Cardiac septum (tissue), 1 donor: ENCODE results near the gene MARS2. TPM values are rescaled to one million over a fixed set of nuclear protein-coding genes. Genes with fewer than 3 reads are reported as not detected.
"Not testable (repeated sequence)": the region's sequence is repeated elsewhere in the genome, so short reads cannot be mapped to it uniquely, and the experiment has no call there.

Experiments used
- DNase-seq: peaks from one replicate; pipeline ENCODE4 v3.0.0-alpha.2; 2020; ENCODE audit warnings: low spot score
- intact Hi-C: fragments of 100-400 bp; cut with DNase I; formaldehyde crosslinking; loops from one replicate; pipeline ENCODE4 v1.14.0; 2022
- long read RNA-seq: library from polyadenylated mRNA; unstranded; transcript quantifications from one replicate; pipeline ENCODE4 v2.0.0, GENCODE V29; 2021
- total RNA-seq: library from RNA; stranded (reverse); fragmentation: NEBNext Ultra II Directional; extraction: Animal tissue kit (Norgen Biotek cat#: 25700); gene quantifications from one replicate; pipeline ENCODE4 v1.2.1, GENCODE V29; 2021
- donor health status: DM: no; HTN: no; CAD: no.

Gene MARS2
- total RNA-seq: 6.7 TPM
- long read RNA-seq, transcript MARS2-201 (1 exons, 3,019 nt): major isoform, 16 of 16 reads
- long read RNA-seq, partial matches to known transcripts: 0 of 16 reads
- long read RNA-seq, other reads (novel, unspliced or antisense): 0 of 16 reads

- intact Hi-C loops: loop anchor here (1.0 to 5.0 kb wide), 6 partner anchors 33 to 268 kb away; partner anchors contain the start of genes HSPD1 and SF3B1
- DNase-seq: peak; percentile 96
These were observed at the start of gene MARS2 for GRCh38 chr2:197705121-197705911. Gene MARS2 (plus strand): TSS chr2:197705369. CDS start chr2:197705406, 37 bp downstream.

GRCh38 chr2:197657562-197657961 lies 47.6 kb upstream of the MARS2 start:
- intact Hi-C loops: no loop called here
- no peak for DNase-seq

- DNase-seq: no peak
- intact Hi-C loops: no loop called here
These were observed 43.5 kb upstream of the MARS2 start for GRCh38 chr2:197661626-197662025.

- intact Hi-C loops: no loop called here
- DNase-seq: no peak
These were observed 38.9 kb upstream of the MARS2 start for GRCh38 chr2:197666277-197666676.

GRCh38 chr2:197668296-197668695 lies 36.9 kb upstream of the MARS2 start:
- DNase-seq: no peak
- intact Hi-C loops: no loop called here

GRCh38 chr2:197669077-197669476 lies 36.1 kb upstream of the MARS2 start:
- DNase-seq: no peak
- intact Hi-C loops: no loop called here

GRCh38 chr2:197672371-197672893 lies 32.7 kb upstream of the MARS2 start:
- no peak for DNase-seq
- intact Hi-C loops: loop anchor here (2.0 kb wide), 1 partner anchor 32 kb away; the partner anchor contains the start of gene MARS2

- no peak for DNase-seq
- intact Hi-C loops: loop anchor here (2.0 kb wide), 1 partner anchor 32 kb away; the partner anchor contains the start of gene MARS2
These were observed 32.1 kb upstream of the MARS2 start for GRCh38 chr2:197673106-197673505.

- intact Hi-C loops: loop anchor here (2.0 kb wide), 1 partner anchor 31 kb away; the partner anchor contains the start of gene MARS2
- no peak for DNase-seq
These were observed 31.6 kb upstream of the MARS2 start for GRCh38 chr2:197673606-197674005.

- intact Hi-C loops: no loop called here
- DNase-seq: no peak
These were observed 31.1 kb upstream of the MARS2 start for GRCh38 chr2:197674060-197674459.

GRCh38 chr2:197674591-197674990 lies 30.6 kb upstream of the MARS2 start:
- intact Hi-C loops: no loop called here
- DNase-seq: no peak

- no peak for DNase-seq
- intact Hi-C loops: no loop called here
These were observed 29.9 kb upstream of the MARS2 start, which contains the start of gene RFTN2 for GRCh38 chr2:197675246-197675645. Gene RFTN2 (minus strand): TSS chr2:197675587. CDS start chr2:197675458, 129 bp downstream.

- intact Hi-C loops: no loop called here
- DNase-seq: no peak
These were observed 29.4 kb upstream of the MARS2 start for GRCh38 chr2:197675711-197676188.

- intact Hi-C loops: no loop called here
- DNase-seq: no peak
These were observed 28.1 kb upstream of the MARS2 start for GRCh38 chr2:197677056-197677455.

- intact Hi-C loops: no loop called here
- DNase-seq: no peak
These were observed 27.7 kb upstream of the MARS2 start for GRCh38 chr2:197677483-197677882.

- intact Hi-C loops: not testable (repeated sequence)
These were observed 10.0 kb upstream of the MARS2 start for GRCh38 chr2:197695206-197695605.

GRCh38 chr2:197695971-197696370 lies 9.2 kb upstream of the MARS2 start:
- DNase-seq, intact Hi-C loops: not testable (repeated sequence)

More at GRCh38 chr2:197695206-197695605, 10.0 kb upstream of the MARS2 start:
- DNase-seq: not testable (repeated sequence)

- intact Hi-C loops, DNase-seq: not testable (repeated sequence)
These were observed 8.6 kb upstream of the MARS2 start for GRCh38 chr2:197696571-197696970.

GRCh38 chr2:197699724-197700123 lies 5.4 kb upstream of the MARS2 start:
- DNase-seq, intact Hi-C loops: not testable (repeated sequence)

GRCh38 chr2:197700960-197701359 lies 4.2 kb upstream of the MARS2 start:
- no peak for DNase-seq
- intact Hi-C loops: no loop called here
